BE2C (cell line): ENCODE data around the gene PTPRCAP.
A peak's percentile ranks its signal among the peaks of the same experiment; 100 is the strongest.

ENCODE experiments used
- DNase-seq: peaks from one replicate; pipeline ENCODE4 v3.0.0-alpha.2; 2020
- H3K27me3 ChIP-seq: fragments of 250-450 bp; sonication (Bioruptor Pico); 2 replicates; pipeline ENCODE4 v1.5.1; 2020; ENCODE audit warnings: mild to moderate bottlenecking
- H3K36me3 ChIP-seq: fragments of 250-450 bp; sonication (Bioruptor Pico); 2 replicates; pipeline ENCODE4 v1.5.1; 2020; ENCODE audit warnings: mild to moderate bottlenecking
- H3K4me1 ChIP-seq: fragments of 250-450 bp; sonication (Bioruptor Pico); 2 replicates; pipeline ENCODE4 v1.5.1; 2020
- H3K4me3 ChIP-seq: 2 replicates; pipeline ENCODE4 v1.5.1; 2011; ENCODE audit warnings: low read depth, low read length
- H3K9me3 ChIP-seq: fragments of 250-450 bp; sonication (Bioruptor Pico); 2 replicates; pipeline ENCODE4 v1.5.1; 2020
- TF ChIP-seq, protein P1 (sequence below): IDR thresholded peaks from 2 replicates; pipeline ENCODE4 v1.5.1; 2012; ENCODE audit warnings: mild to moderate bottlenecking, low read depth, low read length

Gene PTPRCAP

DNA sequence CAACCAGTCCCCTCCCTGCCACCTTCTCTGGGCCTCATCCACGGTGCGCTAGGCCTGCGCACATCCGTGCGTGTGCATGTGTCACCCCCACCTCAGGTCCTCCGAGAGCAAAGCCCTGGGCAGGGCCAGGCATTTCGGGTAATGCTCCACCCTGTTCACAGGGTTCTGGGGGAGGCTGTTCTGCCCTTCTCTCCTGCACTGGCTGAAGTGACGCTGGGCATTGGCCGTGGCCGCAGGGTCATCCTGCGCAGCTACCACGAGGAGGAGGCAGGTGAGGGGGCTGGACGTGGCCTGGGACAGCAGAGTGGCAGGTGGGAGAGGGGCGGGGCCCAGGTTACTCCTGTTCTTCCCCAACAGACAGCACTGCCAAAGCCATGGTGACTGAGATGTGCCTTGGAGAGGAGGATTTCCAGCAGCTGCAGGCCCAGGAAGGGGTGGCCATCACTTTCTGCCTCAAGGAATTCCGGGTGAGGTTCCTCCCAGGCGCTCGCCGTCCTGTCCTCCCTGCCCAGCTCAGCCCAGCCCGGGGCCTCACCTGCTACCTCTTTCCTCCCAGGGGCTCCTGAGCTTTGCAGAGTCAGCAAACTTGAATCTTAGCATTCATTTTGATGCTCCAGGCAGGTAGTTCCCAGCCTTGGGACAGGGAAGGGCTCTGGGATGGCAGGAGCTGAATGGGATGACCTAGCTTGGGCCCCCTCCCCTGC is 41.8 kb downstream of the PTPRCAP start:
- Histone ChIP-seq H3K4me1 (peaks cover 12% of the 10 kb centered on the region), H3K36me3 (peaks cover 49% of the 10 kb centered on the region), H3K27me3 (no peaks in the 10 kb centered on the region), H3K9me3 (no peaks in the 10 kb centered on the region), H3K4me3 (no peak overlapping the region)
- TF ChIP-seq, protein P1, sequence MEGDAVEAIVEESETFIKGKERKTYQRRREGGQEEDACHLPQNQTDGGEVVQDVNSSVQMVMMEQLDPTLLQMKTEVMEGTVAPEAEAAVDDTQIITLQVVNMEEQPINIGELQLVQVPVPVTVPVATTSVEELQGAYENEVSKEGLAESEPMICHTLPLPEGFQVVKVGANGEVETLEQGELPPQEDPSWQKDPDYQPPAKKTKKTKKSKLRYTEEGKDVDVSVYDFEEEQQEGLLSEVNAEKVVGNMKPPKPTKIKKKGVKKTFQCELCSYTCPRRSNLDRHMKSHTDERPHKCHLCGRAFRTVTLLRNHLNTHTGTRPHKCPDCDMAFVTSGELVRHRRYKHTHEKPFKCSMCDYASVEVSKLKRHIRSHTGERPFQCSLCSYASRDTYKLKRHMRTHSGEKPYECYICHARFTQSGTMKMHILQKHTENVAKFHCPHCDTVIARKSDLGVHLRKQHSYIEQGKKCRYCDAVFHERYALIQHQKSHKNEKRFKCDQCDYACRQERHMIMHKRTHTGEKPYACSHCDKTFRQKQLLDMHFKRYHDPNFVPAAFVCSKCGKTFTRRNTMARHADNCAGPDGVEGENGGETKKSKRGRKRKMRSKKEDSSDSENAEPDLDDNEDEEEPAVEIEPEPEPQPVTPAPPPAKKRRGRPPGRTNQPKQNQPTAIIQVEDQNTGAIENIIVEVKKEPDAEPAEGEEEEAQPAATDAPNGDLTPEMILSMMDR, result no peak
- no peak for DNase-seq

DNA sequence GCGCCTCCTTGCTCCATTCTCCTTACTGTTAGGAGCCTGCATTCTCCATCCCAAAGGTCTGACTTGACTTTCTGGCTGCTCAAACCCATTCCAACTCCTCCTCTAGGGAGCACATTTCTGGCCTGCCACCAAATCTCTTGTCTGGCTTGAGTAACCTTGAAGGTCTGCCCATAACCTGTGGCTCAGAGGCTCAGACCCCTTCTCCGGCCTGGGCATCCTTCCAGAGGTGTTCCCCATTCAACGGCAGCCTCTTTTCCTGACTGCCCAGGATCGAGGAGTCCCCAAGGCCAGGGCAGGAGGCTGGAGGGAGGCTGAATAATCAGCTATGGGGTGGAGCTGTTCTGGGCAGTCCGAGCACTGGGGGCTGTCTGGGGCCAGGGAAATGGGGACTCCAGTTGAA is 43.5 kb downstream of the PTPRCAP start:
- DNase-seq, result no peak
- TF ChIP-seq, protein P1, result no peak
- Histone ChIP-seq H3K36me3 (peaks cover 39% of the 10 kb centered on the region), H3K4me3 (no peak overlapping the region), H3K27me3 (no peaks in the 10 kb centered on the region), H3K4me1 (peaks cover 6% of the 10 kb centered on the region), H3K9me3 (no peaks in the 10 kb centered on the region)

DNA sequence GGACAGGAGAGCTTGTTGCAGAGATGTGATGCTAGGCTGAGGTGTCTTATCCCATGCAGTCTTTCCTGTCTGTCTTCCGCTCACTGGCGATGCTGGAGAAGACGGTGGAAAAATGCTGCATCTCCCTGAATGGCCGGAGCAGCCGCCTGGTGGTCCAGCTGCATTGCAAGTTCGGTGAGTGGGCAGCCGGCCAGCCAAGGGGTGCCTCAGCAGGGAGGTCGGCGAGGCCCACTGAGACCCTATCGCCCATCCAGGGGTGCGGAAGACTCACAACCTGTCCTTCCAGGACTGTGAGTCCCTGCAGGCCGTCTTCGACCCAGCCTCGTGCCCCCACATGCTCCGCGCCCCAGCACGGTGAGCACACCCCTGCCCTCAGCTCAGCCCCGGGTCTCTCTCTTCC is 44.0 kb downstream of the PTPRCAP start:
- Histone ChIP-seq H3K9me3 (no peaks in the 10 kb centered on the region), H3K4me1 (peaks cover 6% of the 10 kb centered on the region), H3K27me3 (no peaks in the 10 kb centered on the region), H3K4me3 (no peak overlapping the region), H3K36me3 (peaks cover 34% of the 10 kb centered on the region)
- no peak for DNase-seq
- TF ChIP-seq, protein P1, result no peak

DNA sequence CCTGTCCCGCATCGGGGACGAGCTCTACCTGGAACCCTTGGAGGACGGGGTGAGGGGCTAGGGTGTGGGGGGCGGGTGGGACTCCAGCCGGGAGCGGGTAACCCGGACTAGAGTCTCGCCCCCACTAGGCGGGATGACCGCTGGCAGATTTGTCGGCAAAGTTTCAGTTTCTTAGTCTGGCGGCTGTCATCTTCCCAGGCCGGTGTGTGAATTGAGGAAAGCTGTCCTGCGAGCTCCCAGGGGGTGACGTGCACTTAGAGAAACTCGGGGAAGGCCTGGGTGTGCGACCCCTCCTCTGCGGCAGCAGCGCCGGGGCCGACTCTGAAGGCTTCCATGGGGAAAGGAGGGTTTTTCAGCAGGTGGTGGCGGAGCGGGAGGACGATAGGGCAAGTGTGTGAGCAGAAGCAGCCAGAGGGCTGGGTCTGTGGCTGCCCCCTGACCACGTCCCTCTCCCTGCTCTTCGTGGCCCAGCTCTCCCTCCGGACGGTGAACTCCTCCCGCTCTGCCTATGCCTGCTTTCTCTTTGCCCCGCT is 45.2 kb downstream of the PTPRCAP start:
- H3K36me3 ChIP-seq, result peaks cover 22% of the 10 kb centered on the region
- peak overlapping the region; percentile 85 for H3K4me3 ChIP-seq
- H3K27me3 ChIP-seq, result no peaks in the 10 kb centered on the region
- no peaks in the 10 kb centered on the region for H3K4me1 ChIP-seq
- TF ChIP-seq, protein P1, result no peak
- DNase-seq, result no peak
- H3K9me3 ChIP-seq, result no peaks in the 10 kb centered on the region

DNA sequence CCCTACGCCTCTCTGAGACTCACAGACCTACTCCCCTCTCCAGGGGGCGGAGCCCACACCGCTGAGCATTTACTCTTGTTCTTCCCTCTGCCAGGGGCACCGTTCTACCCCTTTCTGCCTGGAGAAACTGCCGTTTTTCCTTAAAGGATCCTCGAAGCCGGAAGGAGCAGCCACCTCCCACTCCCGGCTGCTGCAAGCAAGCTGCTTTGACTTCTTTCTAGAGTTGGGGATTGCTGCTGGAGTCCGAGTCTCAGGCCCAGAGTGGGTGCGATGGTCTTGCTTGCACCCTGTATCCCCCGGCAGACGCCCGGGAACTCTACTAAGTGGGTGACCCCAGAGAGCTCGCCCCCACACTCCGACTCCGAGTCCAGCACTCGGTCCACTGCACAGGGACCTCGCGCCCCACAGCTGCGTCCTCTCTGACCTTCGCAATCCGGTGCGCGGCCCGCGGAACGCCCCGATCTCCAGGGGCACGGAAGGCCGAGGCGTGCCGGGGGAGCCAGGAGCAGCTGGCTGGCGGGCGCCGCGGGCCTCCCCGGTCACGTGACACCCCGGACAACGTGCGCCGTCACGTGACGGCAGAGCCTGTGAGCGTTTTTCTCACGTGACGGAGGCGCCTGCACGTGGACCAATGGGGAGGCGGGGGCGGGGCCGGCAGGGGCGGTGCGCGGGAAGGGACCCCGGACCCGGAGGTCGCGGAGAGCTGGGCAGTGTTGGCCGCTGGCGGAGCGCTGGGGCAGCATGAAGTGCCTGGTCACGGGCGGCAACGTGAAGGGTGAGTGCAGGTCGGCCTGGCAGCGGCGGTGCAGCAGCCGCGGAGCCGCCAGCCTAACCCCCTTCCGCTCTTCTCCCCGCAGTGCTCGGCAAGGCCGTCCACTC is 45.9 kb downstream of the PTPRCAP start, which contains the start of gene RAD9A:
TSS of gene RAD9A (plus strand) at position 683 of the 879 bp plus-strand sequence. CDS start at position 742, 59 bp downstream.
- H3K36me3 ChIP-seq, result peaks cover 22% of the 10 kb centered on the region; the same call in 1 of the 2 replicates
- H3K4me3 ChIP-seq, result peak within 1 kb of the TSS; percentile 85
- H3K27me3 ChIP-seq, result no peaks in the 10 kb centered on the region
- DNase-seq, result peak; percentile 98
- H3K9me3 ChIP-seq, result no peaks in the 10 kb centered on the region
- TF ChIP-seq, protein P1, result no peak
- H3K4me1 ChIP-seq, result no peaks in the 10 kb centered on the region

DNA sequence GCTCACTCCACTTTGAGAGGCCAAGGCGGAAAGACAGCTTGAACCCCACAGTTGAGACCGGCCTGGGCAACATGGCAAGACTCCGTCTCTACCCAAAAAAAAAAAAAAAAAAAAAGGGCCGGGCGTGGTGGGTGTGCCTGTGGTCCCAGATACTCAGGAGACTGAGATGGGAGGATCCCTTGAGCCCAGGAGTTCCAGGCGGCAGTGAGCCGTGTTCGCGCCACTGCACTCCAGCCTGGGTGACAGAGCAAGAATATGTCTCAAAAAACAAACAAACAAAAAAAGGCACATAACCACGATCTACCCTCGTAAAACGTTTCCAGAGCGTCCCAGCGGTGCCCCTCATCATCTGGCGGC is 46.6 kb downstream of the PTPRCAP start:
- Histone ChIP-seq H3K27me3 (no peaks in the 10 kb centered on the region), H3K4me3 (peak overlapping the region; percentile 85), H3K4me1 (no peaks in the 10 kb centered on the region), H3K9me3 (no peaks in the 10 kb centered on the region), H3K36me3 (peaks cover 17% of the 10 kb centered on the region; the same call in 1 of the 2 replicates)
- TF ChIP-seq, protein P1, result no peak
- no peak for DNase-seq
